ENCODE results near the gene GLB1L3.

The GLB1L3 gene

DNA sequence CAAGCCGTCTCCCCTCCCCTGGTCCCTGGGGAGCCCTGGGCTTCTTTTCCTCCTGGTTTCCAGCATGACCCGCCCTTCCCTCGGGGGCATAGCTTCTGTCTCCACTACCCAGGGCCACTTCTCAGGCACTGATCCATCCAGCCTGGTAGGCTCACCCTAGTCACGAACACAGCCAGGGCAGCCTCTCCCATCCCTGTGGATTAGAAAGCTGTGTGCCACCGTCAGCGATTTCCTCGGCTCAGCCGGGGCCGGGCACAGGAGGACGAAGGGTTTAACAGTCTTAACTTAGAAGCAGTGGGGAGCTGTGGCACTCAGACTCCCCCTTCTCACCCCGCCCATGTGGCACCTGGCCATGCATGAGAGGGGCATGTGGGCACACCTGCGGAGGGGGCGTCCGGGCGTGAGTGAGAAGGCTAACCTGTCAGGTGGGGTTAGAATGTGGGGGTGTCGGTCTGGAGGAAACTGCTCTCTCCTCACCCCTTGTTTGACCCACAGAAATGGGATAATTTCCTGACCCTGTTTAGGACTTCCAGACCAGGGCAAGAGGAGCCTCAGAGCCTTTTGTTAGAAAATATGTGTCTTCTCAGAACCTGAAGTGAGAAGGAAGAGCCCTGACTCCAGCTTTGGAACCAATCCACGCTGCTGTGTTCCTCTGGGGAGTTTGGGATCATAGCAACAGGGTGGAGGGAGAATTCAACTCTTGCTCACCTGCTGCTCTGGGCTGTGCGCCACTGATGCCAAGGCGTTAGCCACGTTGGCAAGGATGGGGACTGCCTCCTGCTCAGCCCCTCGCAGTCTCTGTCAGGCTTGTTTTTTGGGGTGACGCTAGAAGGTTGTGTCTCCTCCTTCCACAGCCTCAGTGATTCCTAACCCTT lies 70.2 kb downstream of the GLB1L3 start:
- DNase-seq, result no peak

DNA sequence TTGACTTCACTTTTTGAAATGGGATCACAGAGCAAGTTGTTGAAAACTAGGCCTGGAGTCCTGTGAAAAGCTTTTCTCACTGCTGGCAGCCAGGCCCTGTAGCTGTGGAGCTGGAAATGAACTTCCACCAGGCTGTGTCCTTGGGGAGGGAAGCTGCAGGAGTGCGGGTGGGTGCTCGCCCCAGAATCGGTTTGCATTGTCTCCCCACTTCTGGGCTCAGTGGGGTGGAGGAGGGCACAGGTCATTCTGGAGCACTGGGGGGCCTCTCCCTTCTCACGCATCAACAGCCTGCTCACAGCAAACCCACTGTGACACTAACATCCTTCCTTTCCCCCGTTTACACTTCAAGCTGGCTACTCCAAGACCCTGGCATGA lies 70.8 kb downstream of the GLB1L3 start:
- no peak for DNase-seq

DNA sequence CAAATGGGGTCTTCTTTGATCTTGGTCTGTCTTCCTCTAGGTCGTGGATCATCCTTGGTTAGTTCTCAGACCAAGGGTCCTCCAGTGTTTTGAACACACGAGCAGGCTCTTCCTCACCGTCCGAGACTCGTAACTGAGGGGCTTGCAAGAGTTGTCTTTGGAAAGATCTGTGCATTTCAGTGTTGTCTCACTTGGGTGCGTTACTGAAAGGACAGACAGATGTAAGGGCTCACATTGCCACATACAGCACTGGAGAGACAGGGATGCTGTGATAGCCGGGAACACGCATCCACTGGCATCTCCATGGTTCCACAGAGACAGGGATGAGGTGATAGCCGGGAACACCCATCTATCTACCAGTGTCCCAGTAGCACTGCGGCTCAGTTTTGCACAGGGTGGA lies 71.3 kb downstream of the GLB1L3 start:
- DNase-seq, result no peak

DNA sequence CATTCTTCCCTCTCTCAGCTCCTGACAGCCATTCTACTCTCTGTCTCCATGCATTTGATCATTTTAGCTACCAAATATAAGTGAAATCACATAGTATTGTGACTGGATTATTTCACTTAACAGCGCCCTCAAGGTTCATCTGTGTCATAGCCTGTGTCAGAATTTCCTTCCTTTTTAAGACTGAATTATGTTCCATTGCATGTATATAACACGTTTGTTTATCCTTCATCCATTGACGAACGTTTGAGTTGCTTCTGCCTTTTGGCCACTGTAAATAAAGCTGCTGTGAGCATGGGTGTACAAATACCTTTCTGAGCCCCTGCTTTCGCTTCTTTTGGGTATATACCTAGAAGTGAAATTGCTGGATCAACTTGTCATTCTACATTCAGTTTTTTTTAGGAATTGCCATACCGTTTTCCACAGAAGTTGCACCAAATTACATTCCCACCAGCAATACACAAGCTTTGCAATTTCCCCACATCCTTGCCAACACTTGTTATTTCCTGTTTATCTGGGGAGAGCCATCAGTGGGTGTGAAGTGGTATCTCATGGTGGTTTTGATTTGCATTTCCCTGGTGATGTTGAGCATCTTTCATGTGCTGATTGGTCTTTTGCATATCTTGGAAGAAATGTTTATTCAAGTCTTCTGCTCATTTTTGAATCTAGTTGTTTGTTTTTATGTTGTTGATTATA lies 73.1 kb downstream of the GLB1L3 start:
- DNase-seq, result no peak

DNA sequence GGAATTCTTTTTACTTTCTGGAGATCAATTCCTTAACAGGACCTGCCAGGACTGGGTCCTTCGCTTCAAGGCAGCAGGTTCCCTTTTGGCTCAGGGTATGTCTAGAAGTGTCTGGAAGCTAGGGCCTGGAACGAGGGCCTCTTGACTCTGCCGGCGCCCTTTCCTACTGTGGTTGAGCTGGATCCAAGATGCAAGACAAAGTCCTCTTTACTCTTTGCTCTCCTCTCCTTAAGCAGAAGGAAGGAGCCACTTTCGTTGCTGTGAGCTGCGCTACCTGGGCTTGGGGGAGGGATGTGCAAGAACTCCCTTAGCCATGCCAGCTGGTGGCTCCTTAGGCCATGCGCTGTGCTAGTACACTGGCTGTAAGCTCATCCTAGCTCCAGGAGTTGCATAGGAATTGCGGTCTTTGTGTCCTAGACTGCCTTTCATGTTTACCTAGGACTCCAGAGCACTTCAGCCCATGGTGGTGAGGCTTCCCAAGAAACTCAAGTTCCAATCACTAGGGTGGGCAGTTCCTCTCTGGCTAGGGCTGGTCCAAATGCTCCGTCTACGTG lies 73.7 kb downstream of the GLB1L3 start:
- DNase-seq, result no peak

DNA sequence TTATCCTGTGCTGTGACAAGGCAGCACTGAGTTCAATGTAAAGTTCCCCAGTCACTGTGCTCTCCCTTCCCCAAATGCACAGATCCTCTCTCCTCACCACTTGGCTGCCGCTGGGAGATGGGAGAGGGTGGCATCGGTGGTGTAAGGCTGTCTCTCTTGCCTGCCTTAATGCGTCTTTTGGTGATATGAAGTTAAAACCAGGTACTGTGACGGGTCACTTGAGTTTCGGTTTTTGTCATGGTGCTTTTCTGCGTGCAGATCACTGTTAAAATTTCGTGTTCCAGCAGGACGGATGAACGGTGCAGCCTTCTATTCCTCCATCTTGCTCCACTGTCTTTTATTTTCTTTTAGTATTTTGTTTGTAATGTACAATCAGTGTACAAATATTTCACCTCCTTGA lies 74.2 kb downstream of the GLB1L3 start:
- no peak for DNase-seq

DNA sequence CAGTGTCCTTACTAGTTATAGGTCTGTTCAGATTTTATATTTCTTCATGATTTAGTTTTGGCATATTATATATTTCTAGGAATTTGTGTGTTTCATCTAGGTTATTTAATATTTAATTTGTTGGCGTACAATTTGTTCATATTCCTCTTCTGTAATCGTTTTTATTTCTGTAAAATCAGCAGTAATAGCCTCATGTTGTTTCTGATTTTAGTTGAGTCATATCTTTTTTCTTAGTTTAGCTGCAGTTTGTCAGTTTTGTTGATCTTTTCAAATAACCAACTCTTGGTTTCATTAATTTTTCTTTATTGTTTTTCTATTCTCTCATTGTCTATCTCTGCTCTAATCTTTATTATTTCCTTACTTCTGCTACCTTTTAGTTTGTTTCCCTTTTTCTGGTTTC lies 75.9 kb downstream of the GLB1L3 start:
- no peak for DNase-seq

DNA sequence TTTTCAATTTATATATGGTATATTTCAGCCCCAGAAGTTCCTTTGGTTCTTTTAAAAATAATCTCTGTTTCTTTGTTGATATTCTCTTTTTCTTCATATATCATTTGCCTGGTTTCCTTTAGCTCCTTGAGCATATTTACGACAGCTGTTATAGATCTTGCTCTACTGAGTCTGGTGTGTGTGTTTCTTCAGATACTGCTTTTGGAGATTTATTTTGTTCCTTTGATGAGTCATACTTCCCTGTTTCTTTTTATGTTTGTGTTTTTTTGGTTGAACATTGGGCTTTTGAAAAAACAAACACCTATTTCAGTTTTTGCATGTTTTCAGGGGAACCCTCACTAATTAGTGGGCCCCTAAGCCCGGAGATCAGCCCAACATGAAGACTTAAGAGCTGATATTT lies 79.0 kb downstream of the GLB1L3 start:
- no peak for DNase-seq

DNA sequence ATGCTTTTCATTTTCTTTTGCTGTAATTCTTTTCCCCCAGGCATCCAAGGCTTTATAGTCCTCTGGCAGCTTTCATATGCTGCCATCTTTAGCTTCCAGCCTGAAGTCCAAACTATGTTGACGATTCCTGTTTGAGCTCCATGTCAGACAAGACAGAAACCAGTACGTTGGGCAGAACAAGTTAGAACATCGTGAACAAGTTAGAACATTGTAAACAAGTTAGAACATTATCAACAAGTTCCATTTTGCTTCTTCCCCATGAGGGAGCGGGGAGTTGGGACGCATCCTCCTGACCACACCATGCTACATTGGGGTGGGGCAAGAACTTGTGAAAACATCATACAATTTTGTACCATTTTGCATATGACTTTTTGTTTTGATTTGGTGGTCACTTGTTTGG lies 79.5 kb downstream of the GLB1L3 start:
- DNase-seq, result no peak

DNA sequence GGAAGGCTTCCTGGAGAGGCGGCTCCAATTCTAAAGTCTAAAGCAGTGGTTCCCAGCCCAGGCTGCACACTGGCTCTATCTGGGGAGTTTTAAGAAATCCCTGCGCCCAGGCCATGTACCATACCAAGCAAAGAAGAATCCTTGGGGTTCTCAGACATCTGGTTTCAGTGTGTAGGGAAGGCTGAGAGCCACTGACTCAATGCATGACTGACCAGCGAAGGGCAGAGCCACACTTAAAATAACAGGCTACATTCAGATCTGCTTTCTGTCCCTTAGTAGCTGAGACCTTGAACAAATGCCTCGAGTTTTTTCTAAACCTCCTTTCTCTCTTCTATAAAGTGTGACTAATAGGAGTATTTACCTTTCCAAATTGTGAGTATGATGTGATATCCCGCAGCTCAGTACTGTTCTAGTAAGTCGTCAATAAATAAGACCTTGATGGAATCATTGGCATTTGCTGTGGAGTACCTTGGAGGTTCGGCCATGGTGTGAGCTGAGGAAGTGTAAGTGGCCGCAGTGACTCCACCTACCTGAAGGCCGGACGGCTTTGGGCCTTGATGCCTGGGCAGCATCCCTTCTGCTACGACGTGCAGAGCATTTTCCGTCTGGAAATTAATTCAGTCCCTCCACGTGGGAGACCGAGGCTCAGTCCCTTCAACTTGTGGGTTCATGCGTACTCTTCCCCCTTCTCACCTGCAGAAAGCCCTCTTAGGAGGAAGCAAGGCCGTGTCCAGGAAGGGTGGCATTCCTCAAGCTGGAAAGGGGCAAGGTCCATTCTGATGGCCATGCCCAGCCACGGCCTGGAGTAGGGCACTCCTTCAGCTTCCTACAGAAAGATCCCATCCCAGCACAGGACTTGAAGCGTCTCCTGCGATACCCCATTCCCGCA lies 80.7 kb downstream of the GLB1L3 start:
- DNase-seq, result no peak

DNA sequence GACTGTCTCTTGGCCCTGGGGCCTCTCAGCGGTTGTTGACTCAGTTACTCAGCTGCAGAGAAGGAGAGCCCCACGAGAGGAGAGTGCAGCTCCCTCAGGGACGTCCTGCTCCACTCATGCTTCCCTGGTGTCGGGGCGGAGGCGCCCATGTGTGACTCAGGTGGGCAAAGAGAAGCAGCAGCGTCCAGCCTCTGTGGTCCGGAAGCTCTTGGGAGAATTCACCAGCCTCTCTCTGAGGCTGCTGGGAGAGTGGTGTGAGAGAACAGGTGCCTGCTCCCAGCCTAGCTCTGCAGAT lies 81.3 kb downstream of the GLB1L3 start:
- no peak for DNase-seq

DNA sequence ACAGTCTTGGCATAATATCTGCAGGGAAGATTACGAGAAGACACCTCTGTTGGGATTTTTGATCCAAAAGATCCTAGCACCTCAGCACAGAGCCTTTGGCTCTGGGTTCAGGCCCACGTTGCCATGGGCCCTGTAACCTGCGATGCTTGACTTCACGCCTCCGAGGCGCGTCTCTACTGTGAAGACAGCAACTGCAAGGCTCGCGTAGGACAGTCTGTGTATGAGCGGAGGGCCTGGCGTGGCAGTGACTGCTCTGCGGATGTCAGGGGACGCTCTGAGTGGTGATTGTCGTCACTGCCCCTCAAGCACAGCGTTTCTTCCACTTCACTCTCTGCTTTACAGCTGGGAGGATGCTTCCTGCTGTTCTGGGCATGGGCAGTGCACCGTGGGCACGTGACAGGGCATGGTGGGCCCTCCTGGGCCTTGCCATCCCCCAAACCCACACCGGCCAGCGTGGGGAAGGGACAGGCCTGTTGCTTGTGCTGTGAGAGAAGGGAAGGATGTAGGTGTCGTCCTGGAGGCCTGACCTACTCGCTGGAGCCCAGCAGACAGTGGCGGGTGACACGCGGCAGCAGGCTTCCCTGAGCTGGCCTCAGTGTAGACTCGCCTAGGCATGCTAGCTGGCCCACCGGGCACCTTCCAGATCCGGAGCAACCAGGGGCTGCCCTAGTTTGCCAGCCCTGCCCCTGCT lies 82.1 kb downstream of the GLB1L3 start:
- no peak for DNase-seq

DNA sequence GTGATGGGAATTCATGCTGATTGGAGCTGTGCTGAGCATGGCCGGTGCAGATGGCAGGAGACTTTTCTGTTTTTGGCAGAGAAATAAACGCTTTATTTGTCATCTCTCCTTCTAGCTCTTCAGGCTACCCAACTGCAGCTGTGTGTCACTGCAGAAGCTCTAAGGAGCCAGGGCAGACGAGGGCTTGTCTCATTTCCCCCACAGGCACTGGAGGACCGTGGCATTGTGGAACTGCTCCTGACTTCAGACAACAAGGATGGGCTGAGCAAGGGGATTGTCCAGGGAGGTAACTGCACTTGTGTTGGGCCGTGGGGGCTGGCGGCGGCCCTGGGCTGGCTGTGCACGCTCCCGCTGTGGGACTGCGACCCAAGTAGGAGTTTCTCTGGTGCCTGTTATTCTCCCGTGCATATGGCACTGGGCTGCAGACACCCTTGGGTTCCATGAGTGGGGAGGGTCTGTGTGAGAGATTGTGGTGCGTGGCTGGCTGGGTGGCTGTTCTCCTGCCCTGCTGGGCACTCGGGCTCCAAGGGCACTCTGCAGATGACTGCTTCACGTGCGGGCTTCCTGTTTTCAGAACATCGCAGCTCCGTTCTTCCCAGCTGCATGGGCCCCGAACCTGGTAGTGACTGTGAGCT lies 82.8 kb downstream of the GLB1L3 start:
- no peak for DNase-seq

DNA sequence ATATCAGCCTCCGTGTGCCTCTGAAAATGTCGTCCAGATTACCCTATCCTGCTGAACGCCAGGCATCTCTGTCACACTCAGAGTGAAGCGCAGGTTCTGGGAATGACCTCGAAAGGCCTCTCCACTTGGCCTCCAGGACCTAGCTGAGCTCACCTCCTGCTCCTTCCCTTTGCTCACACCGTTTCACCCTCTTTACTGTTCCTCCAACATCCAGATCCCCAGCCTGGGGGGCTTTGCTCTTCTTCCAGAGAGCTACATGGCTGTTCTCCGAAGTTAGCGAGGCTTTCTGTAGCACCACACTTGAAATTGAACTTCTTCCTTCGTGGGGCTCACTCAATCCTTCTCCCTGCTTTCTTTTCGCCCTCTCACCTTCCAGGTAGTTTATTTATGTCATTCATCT lies 83.5 kb downstream of the GLB1L3 start:
- no peak for DNase-seq

DNA sequence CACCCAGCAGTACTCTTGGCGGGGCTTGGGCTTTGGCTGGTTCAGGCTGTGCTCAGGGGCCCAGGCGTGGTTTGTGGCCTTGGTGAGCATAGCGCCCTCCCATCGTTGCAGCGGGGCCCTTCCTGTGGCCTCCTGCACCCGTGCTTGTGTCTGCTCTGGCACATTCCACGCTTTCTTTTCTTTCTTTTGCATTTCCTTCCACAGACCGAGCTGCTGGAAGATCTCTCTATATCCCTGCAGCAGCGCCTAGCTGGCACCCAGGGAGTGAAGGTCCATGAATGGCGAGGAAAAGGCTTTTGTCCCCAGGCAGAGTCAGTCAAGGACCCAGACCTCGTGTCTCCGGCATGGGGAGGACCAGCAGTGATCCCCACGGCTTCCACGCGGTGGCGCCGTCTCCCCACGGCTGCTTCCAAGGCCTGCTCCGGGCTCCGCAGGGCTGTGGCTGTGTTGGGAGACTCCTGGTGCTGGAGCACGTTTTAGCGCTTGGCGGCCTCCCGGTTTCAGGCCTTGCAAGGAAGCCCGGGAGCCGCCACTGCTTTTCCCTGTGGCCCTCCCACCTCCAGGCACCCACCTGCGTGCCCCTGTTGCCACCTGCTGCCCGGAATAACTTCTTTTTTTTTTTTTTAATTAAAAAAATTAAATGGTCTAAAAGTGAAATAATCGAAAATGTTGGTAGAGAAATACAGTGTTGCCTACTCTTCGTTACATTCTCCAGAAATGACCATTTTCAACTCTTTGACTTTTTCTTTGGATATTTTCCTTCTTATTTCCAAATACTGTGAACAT lies 84.1 kb downstream of the GLB1L3 start:
- peak; percentile 52 to 62 for DNase-seq

DNA sequence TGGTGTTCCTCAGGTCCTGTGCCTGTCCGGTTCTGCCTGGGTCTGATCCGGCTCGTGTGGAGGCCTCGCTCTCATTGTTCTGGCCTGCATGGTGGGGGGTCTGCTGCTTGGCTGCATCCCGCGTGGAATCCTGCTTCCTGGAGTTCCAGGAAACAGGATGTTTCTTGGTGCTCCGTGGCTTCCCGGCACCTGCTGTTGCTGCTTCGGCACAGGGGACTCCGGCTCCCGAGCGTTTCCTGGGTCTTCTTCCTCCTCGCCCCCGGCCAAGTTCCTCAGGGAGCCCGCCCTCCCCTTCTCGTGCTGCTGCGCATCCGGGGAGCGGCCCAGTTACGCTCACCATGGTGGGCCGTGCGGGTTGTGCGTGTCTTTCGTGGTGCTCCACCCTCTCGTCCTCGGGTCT lies 85.5 kb downstream of the GLB1L3 start:
- DNase-seq, result no peak

DNA sequence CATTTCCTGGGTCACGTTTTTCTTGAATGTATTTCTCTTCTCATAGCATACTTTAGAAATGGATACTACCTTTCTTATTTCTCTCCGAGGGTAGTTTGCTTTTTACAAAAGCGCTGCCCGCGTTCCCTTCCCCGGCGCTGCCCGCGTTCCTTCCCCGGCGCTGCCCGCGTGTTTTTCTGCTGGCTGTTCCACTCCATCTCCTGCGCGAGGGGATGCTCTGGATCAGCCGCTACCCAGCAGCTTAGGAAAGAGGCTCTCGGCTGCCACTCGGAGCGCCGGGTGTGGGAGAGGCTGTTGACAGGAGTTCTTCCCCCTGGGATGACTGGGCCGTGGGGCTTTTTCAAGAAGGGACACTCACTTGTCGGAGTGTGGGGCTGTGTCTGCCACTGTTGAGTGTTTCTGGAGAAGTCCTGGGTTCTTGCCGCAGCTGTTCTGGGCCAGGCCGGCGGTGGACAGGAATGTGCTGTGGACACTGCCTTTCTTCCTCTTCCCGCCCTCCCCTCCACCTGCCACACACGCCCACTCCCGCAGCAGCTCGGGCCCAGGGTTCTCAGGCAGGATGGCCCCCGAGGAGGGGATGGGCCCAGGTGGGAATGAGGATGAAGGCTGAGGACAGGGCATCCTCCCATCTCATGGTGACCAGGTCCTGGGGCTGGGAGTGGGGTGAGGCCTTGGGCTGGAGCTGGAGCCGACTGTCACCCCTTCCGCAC lies 86.2 kb downstream of the GLB1L3 start:
- DNase-seq, result no peak

DNA sequence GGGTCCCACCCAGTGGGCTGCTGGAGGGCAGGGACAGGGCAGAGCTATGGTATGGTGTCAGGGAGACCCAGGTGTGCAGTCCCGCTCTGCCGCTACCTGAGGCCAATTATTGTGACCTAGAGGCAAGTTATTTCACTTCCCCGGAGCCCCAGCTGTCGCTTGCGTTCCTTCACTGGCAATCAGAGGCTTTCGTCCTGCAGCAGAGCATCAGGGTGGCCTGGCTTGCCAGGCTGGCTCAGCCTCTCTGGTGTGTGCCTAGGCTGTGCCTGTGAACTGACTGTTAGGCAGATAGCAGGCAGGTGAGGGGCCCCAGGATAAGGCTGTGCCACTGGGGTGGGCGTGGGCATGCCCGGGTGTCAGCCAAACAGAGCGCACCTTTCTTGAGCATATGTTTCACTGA lies 87.0 kb downstream of the GLB1L3 start:
- DNase-seq, result no peak

DNA sequence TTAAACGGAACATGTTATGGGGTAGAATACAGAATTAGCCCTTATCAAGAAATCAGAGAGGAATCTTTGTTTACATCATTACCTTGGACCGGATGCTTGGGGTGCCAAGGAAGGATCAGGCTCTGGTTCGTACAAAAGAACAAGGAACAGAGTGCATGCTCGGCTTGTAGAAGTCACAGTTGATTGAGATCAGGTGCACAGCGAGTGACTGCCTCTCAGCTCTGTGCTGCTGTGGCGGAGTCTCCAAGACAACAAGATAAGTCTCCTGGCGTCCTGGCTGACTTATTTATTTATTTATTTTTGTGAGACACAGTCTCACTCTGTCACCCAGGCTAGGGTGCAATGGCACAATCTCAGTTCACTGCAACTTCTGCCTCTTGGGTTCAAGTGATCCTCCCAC lies 87.4 kb downstream of the GLB1L3 start:
- DNase-seq, result no peak

DNA sequence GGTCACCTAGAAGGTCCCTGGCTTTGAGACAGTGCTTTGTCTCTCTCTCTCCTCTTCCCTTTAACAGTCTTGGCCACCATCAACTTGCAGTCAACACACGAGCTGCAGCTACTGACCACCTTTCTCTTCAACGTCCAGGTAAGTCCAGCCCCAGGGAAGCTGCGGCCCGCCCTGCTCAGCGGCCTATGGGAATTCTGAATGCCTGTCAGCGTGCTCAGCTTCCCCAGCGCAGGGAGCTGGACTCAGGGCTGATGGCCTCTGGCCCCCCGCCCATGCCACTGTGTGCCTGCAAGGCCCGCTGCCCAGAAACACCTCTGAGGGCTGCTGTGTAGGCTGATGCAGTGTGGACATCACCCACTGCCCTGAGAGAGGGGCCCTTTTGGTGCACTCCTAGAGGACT lies 88.1 kb downstream of the GLB1L3 start:
- no peak for DNase-seq
